BLaER1 (cell line): Measurements from ENCODE around the gene EFHC1.
A peak's percentile ranks its signal among the peaks of the same experiment; 100 is the strongest.

Experiments used
- H3K27ac ChIP-seq: shearing (Covaris generic); formaldehyde crosslinking; 2 replicates; pipeline ENCODE4 v1.8.1; 2022
- H3K27me3 ChIP-seq: shearing (Covaris generic); formaldehyde crosslinking; 2 replicates; pipeline ENCODE4 v1.8.1; 2022
- H3K36me3 ChIP-seq: shearing (Covaris generic); formaldehyde crosslinking; 2 replicates; pipeline ENCODE4 v1.8.1; 2022
- H3K4me1 ChIP-seq: shearing (Covaris generic); formaldehyde crosslinking; 2 replicates; pipeline ENCODE4 v1.8.1; 2022
- H3K4me2 ChIP-seq: shearing (Covaris generic); formaldehyde crosslinking; 2 replicates; pipeline ENCODE4 v1.8.1; 2022
- H3K4me3 ChIP-seq: shearing (Covaris generic); formaldehyde crosslinking; 2 replicates; pipeline ENCODE4 v1.8.1; 2022
- H3K9ac ChIP-seq: shearing (Covaris generic); formaldehyde crosslinking; 2 replicates; pipeline ENCODE4 v1.8.1; 2022
- H3K9me3 ChIP-seq: shearing (Covaris generic); formaldehyde crosslinking; 2 replicates; pipeline ENCODE4 v1.8.1; 2022
- H4K20me1 ChIP-seq: shearing (Covaris generic); formaldehyde crosslinking; 2 replicates; pipeline ENCODE4 v1.8.1; 2022
- Cebpa-rat ChIP-seq: shearing (Covaris generic); IDR thresholded peaks from 2 replicates; pipeline ENCODE4 v1.8.1; 2022

Gene EFHC1

GRCh38 chr6:52499681-52500236 lies 79.6 kb downstream of the EFHC1 start:
- H4K20me1 ChIP-seq, result no peaks in the 10 kb centered on the region
- TF ChIP-seq Cebpa-rat, result no peak
- H3K27me3 ChIP-seq, result no peaks in the 10 kb centered on the region
- H3K4me3 ChIP-seq, result peak overlapping the region; percentile 27; the same call in 1 of the 2 replicates
- H3K36me3 ChIP-seq, result peaks cover 40% of the 10 kb centered on the region
- H3K9ac ChIP-seq, result peak overlapping the region; percentile 68
- H3K9me3 ChIP-seq, result no peaks in the 10 kb centered on the region; the same call in 1 of the 2 replicates
- peak overlapping the region; percentile 86 for H3K27ac ChIP-seq
- H3K4me1 ChIP-seq, result peaks cover 99% of the 10 kb centered on the region
- H3K4me2 ChIP-seq, result peak overlapping the region; percentile 72

GRCh38 chr6:52500238-52501129 lies 80.3 kb downstream of the EFHC1 start:
- no peak for TF ChIP-seq Cebpa-rat
- H3K4me1 ChIP-seq, result peaks cover 100% of the 10 kb centered on the region
- no peaks in the 10 kb centered on the region for H4K20me1 ChIP-seq
- no peak overlapping the region for H3K4me3 ChIP-seq
- H3K9ac ChIP-seq, result peak overlapping the region; percentile 68
- no peaks in the 10 kb centered on the region for H3K27me3 ChIP-seq
- H3K9me3 ChIP-seq, result no peaks in the 10 kb centered on the region
- peak overlapping the region; percentile 86 for H3K27ac ChIP-seq
- H3K4me2 ChIP-seq, result peak overlapping the region; percentile 72
- peaks cover 40% of the 10 kb centered on the region for H3K36me3 ChIP-seq

GRCh38 chr6:52502306-52503029 lies 82.3 kb downstream of the EFHC1 start:
- Histone ChIP-seq H3K9me3 (no peaks in the 10 kb centered on the region), H3K27ac (peak overlapping the region; percentile 79), H3K36me3 (peaks cover 59% of the 10 kb centered on the region), H3K9ac (peak overlapping the region; percentile 58; the same call in 1 of the 2 replicates), H3K4me2 (peak overlapping the region; percentile 72), H4K20me1 (no peaks in the 10 kb centered on the region), H3K4me1 (peaks cover 100% of the 10 kb centered on the region), H3K4me3 (no peak overlapping the region), H3K27me3 (no peaks in the 10 kb centered on the region)
- no peak for TF ChIP-seq Cebpa-rat

DNA sequence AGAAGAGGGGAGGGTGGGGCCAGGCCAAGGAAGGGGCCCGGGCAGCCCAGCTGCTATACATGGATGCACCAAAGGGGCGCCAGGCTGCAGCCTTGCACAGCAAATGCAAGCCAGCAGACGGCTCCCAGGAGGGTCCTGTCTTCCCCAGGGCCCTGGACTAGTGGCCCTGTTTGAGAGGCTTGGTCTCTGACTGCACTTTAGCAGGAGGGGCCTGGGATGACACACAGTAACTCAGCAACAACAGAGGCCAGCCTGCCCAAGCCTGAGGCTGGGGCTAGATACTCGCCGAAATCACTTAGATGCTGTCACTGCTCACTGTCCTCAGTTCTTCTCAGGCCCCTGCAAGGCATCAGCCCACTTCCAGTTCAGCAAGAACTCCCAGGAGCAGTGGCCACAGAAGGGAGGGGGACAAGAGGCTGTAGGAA lies 83.2 kb downstream of the EFHC1 start:
- Histone ChIP-seq H3K27ac (peak overlapping the region; percentile 79), H3K4me1 (peaks cover 100% of the 10 kb centered on the region), H4K20me1 (no peaks in the 10 kb centered on the region), H3K27me3 (no peaks in the 10 kb centered on the region), H3K9me3 (no peaks in the 10 kb centered on the region), H3K9ac (peak overlapping the region; percentile 58; the same call in 1 of the 2 replicates), H3K4me3 (0 out of 2 replicates have a peak overlapping the region, but pooled peaks have one; percentile 25), H3K4me2 (peak overlapping the region; percentile 72), H3K36me3 (peaks cover 68% of the 10 kb centered on the region)
- TF ChIP-seq Cebpa-rat, result no peak

GRCh38 chr6:52503851-52504781 lies 84.0 kb downstream of the EFHC1 start:
- peaks cover 100% of the 10 kb centered on the region for H3K4me1 ChIP-seq
- peak overlapping the region; percentile 72 for H3K4me2 ChIP-seq

GRCh38 chr6:52504782-52505136 lies 84.6 kb downstream of the EFHC1 start:
- Histone ChIP-seq H3K4me3 (no peak overlapping the region), H4K20me1 (no peaks in the 10 kb centered on the region), H3K4me2 (peak overlapping the region; percentile 72), H3K36me3 (peaks cover 77% of the 10 kb centered on the region), H3K9ac (peak overlapping the region; percentile 58; the same call in 1 of the 2 replicates), H3K27me3 (no peaks in the 10 kb centered on the region), H3K27ac (peak overlapping the region; percentile 79), H3K4me1 (peaks cover 100% of the 10 kb centered on the region), H3K9me3 (no peaks in the 10 kb centered on the region)
- TF ChIP-seq Cebpa-rat, result no peak

More at GRCh38 chr6:52503851-52504781, 84.0 kb downstream of the EFHC1 start:
- no peaks in the 10 kb centered on the region for H3K27me3 ChIP-seq
- no peak for TF ChIP-seq Cebpa-rat
- H4K20me1 ChIP-seq, result no peaks in the 10 kb centered on the region
- H3K4me3 ChIP-seq, result 0 out of 2 replicates have a peak overlapping the region, but pooled peaks have one; percentile 25
- peaks cover 76% of the 10 kb centered on the region for H3K36me3 ChIP-seq
- peak overlapping the region; percentile 58 for H3K9ac ChIP-seq
- no peaks in the 10 kb centered on the region for H3K9me3 ChIP-seq
- peak overlapping the region; percentile 79 for H3K27ac ChIP-seq

DNA sequence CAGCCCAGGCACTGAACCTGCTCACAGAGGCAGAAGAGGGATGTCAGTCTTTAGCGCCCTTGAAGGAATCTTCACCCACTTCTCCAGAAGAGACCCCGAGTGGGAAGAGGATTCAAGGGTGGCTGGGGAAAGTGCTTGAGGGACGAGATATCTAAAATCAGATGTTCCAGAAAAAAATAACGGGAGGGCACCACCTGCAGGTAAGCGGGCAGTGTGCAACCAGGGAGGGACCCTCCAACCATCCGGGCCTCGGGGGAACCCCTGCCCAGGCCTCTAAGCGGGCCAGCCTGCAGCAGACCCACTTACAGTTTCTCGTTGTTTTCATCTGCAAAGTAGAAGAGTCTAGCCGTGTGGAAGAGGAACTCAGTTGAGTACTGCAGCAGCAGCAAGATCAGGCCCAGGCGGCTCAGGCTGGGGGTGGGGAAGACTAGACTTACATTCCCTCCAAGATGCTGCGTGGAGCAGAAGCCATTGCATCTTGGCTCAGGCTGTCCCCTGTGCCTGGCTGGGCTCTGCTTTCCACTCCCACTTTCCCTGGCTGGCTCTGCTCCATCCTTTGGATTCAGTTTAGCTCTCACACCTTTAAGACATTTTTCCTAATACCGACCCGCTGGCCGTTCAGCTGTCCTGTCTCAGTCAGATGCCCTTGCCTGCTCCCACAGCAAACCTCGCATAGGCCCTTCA lies 85.7 kb downstream of the EFHC1 start:
- no peak for TF ChIP-seq Cebpa-rat
- H4K20me1 ChIP-seq, result no peaks in the 10 kb centered on the region
- peaks cover 100% of the 10 kb centered on the region for H3K4me1 ChIP-seq
- H3K4me3 ChIP-seq, result no peak overlapping the region
- no peaks in the 10 kb centered on the region for H3K27me3 ChIP-seq
- H3K9ac ChIP-seq, result no peak overlapping the region; the same call in 1 of the 2 replicates
- peak overlapping the region; percentile 72 for H3K4me2 ChIP-seq
- peak overlapping the region; percentile 22; the same call in 1 of the 2 replicates for H3K27ac ChIP-seq
- H3K9me3 ChIP-seq, result no peaks in the 10 kb centered on the region
- H3K36me3 ChIP-seq, result peaks cover 82% of the 10 kb centered on the region

GRCh38 chr6:52506476-52506875 lies 86.3 kb downstream of the EFHC1 start:
- H4K20me1 ChIP-seq, result no peaks in the 10 kb centered on the region
- no peaks in the 10 kb centered on the region for H3K9me3 ChIP-seq
- H3K36me3 ChIP-seq, result peaks cover 82% of the 10 kb centered on the region
- H3K4me2 ChIP-seq, result peak overlapping the region; percentile 72; the same call in 1 of the 2 replicates
- no peaks in the 10 kb centered on the region for H3K27me3 ChIP-seq
- H3K4me3 ChIP-seq, result no peak overlapping the region
- peaks cover 100% of the 10 kb centered on the region for H3K4me1 ChIP-seq
- H3K9ac ChIP-seq, result no peak overlapping the region; the same call in 1 of the 2 replicates
- no peak for TF ChIP-seq Cebpa-rat
- H3K27ac ChIP-seq, result no peak overlapping the region
